Esophagus squamous epithelium (tissue), 4 donors: ENCODE data around the gene SYNPR.

Source experiments
- CTCF ChIP-seq, 6 experiments: fragments of 450-650 bp in 4 of 6; fragments of 200-600 bp in 2 of 6; sonication (generic) in 2 of 6; IDR thresholded peaks; one replicate each; pipeline ENCODE4 v1.5.1; 2016 to 2019; ENCODE audit warnings: antibody characterized with exemption in 6 of 6, mild to moderate bottlenecking in 4 of 6, moderate library complexity in 4 of 6
- POLR2A ChIP-seq, 4 donors: fragments of 450-650 bp; IDR thresholded peaks; one replicate each; pipeline ENCODE4 v1.6.1; 2017; ENCODE audit warnings: antibody characterized with exemption in 4 of 4, mild to moderate bottlenecking in 4 of 4, moderate library complexity in 3 of 4

DNA sequence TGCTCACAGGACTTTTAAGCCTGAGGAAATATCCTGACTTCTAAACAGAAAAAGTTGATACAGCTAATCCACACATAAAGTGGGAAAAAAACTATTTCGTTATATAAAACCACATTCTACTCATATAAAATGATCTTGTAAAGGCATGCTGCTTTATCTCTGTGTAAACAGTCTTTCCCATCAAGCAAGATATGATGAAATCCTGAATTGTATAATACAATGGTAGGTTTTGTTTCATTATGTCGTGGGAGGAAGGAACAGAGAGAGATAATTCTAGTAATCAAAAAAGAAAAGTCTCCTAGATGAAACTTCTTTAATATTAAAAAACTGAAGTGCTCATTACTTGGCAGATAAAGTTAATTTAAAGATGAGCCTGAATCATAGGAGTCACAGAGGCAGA is 281.8 kb downstream of the SYNPR start:
- TF ChIP-seq POLR2A (IDR thresholded peaks at IDR 0.05) (no peak), CTCF (IDR thresholded peaks at IDR 0.05) (no peak)
